ENCODE measurements around the gene SHISA9.

The SHISA9 gene

DNA sequence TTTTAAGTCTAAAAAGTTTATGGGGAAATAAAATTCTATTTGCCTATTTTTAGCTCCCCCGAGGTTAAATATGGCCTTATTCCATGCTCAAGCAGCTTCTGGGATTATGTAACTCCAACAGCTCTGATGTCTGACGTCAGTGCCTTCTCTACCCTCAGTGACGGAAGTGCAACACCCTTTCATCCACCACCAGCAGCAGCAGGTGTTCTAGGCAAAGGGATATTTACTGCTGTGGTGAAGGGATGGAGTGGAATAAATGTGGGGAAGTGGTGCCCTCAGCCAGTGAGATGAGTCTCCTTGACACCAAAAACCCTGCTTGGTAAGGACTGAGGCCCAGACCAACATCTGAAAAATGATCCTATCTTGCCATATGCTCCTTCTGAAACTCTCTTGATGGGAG lies 247.4 kb downstream of the SHISA9 start:
- TF ChIP-seq, protein P1, sequence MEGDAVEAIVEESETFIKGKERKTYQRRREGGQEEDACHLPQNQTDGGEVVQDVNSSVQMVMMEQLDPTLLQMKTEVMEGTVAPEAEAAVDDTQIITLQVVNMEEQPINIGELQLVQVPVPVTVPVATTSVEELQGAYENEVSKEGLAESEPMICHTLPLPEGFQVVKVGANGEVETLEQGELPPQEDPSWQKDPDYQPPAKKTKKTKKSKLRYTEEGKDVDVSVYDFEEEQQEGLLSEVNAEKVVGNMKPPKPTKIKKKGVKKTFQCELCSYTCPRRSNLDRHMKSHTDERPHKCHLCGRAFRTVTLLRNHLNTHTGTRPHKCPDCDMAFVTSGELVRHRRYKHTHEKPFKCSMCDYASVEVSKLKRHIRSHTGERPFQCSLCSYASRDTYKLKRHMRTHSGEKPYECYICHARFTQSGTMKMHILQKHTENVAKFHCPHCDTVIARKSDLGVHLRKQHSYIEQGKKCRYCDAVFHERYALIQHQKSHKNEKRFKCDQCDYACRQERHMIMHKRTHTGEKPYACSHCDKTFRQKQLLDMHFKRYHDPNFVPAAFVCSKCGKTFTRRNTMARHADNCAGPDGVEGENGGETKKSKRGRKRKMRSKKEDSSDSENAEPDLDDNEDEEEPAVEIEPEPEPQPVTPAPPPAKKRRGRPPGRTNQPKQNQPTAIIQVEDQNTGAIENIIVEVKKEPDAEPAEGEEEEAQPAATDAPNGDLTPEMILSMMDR (IDR thresholded peaks at IDR 0.05; ENCODE audit: insufficient read depth, missing control alignments): no peak
- DNase-seq (ENCODE audit: insufficient read length, low spot score) (no peak), FAIRE-seq (no peak)

DNA sequence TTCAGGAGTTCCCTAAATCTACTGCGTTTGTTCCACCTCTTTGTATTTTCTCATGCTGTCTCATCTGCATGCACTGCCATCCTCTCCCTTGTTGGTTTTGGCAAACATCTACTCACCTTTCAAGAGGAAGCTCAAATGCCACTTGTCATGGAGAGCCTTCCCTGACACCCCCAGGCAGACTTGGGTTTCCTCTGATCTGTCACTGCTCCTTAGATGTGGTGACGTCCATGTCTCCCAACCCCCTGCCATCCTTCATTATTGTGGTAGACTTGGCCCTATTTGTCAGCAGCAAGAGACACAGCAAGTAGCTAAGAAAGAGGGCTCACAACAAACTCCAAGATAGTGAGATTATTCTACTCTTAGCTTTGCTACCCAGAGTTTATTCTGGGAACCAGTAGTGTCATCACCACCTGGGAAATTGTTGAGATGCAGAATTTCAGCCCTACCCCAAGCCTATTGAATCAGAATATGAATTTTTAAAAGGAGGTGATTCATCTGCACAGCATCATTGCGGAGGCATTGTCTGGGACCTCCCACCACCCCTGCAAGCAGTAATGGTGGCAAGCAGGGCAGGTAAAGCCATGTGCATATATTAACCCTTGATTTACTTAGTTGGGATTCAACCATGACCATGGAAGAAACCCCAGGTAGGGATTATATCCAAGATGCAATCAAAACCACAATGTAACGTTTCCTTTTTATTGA lies 248.9 kb downstream of the SHISA9 start:
- DNase-seq (ENCODE audit: insufficient read length, low spot score) (no peak), FAIRE-seq (no peak)
- TF ChIP-seq, protein P1 (IDR thresholded peaks at IDR 0.05; ENCODE audit: insufficient read depth, missing control alignments): no peak

DNA sequence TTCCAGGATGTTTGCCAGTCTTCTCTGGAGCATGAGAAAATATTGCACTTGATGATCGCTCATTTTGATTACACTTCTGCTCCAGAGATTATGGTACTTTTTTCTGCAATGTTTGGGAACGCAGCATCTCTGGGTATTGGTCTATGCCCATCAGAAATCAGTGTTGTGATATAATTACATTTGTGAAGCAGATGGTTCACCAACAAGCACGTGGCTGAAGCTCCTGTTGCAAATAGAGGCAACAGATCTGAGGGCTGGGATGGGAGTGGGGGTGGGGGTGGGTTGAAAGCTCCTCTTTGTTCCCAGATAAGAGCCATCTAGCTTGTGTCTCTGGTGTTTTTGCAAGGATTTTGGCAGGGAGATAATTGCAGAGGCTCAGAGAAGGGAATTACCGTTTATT lies 252.3 kb downstream of the SHISA9 start:
- FAIRE-seq: no peak
- TF ChIP-seq, protein P1 (IDR thresholded peaks at IDR 0.05; ENCODE audit: insufficient read depth, missing control alignments): no peak
- no peak for DNase-seq (ENCODE audit: insufficient read length, low spot score)

DNA sequence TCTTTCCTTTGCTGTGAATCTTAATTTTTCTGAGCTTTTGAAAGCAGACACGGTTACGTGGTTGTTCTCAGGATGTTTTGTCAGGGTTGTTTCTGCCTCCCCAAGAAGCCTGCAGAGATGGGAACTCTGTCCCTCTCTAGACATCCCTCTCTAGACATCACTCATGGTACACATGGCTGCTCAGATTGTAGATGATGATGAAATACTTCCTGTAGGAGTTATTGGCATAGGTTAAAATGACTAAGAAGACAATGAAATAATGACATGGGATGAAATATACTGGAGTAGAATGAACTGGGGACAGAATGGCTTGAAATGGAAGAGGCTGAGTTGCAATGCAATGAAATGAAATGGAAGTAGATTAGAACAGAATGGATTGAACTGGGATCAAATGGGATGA lies 253.4 kb downstream of the SHISA9 start:
- FAIRE-seq (no peak), DNase-seq (ENCODE audit: insufficient read length, low spot score) (no peak)
- TF ChIP-seq, protein P1 (IDR thresholded peaks at IDR 0.05; ENCODE audit: insufficient read depth, missing control alignments): no peak

DNA sequence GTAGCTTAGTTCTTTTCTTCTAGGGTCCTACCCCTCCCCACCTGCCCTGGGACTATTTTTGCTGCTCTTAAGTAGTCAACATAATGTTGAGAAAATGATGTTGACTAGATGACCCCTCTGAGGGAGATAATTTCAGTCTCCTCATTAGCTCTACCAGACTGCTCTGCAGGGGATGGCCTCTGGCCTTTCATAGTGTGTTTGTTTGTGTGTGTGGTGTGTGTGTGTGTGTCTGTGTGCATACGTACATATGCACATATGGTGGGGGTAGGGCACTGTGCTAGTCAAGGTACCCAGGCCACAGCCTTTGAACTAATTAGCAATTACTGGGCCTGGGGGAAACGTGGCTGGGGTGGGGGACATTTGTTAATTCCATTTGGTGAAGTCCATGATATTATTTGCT lies 254.0 kb downstream of the SHISA9 start:
- TF ChIP-seq, protein P1 (IDR thresholded peaks at IDR 0.05; ENCODE audit: insufficient read depth, missing control alignments): no peak
- DNase-seq (ENCODE audit: insufficient read length, low spot score) (no peak), FAIRE-seq (no peak)

DNA sequence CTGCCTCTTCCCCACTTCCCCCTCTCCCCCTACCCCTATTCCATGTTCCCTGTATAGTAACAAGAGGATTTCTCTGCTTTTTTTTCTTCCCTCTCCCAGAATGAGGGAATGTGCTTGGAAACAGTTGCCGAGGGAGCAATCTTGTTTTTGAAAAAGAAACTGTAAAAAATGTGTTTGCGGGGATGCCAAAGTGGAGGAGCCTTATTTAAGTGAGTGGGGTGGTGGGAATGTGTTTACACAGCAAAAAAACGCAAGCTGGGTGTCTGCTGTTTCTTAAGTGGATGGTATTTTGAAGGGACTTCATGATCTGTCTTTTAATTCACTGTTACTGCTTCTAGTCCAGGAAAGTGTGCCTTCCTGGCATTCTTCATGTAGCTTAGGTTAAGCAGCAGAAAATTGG lies 254.4 kb downstream of the SHISA9 start:
- FAIRE-seq (no peak), DNase-seq (ENCODE audit: insufficient read length, low spot score) (no peak)
- TF ChIP-seq, protein P1 (IDR thresholded peaks at IDR 0.05; ENCODE audit: insufficient read depth, missing control alignments): no peak

DNA sequence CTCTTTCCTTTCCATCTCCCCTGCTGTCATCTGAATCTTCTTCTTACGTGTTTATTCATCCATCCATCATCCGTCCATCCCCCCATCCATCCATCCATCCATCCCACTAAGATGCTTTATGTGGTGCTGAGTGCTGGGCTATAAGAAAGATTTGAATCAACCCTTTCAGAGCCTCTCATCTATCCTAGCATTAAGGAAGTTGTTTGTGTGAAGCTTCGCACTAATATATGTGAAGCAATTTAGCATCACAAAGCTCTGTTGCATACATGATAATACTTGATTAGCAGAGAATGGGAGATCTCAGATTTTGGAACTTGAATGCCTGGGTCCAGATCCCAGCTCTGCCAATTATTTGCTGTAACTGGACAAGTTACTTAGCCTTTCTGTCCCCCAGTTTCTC lies 255.7 kb downstream of the SHISA9 start:
- TF ChIP-seq, protein P1 (IDR thresholded peaks at IDR 0.05; ENCODE audit: insufficient read depth, missing control alignments): no peak
- FAIRE-seq (no peak), DNase-seq (ENCODE audit: insufficient read length, low spot score) (no peak)
